ENCODE measurements around the gene CTXN1. TPM values are rescaled to one million over a fixed set of nuclear protein-coding genes. Genes with fewer than 3 reads are reported as not detected.
"Not testable (repeated sequence)": the region's sequence is repeated elsewhere in the genome, so short reads cannot be mapped to it uniquely, and the experiment has no call there.

CTXN1 gene
- polyA plus RNA-seq (ENCODE audit: insufficient read length) = 12.6 TPM
- long read RNA-seq, donor 1, transcript CTXN1-201 (2 exons, 1,274 nt) = major isoform, 77 of 77 reads
- long read RNA-seq, donor 1, partial matches to known transcripts = 0 of 77 reads
- long read RNA-seq, donor 1, other reads (novel, unspliced or antisense) = 0 of 77 reads
- long read RNA-seq, donor 2, transcript CTXN1-201 (2 exons, 1,274 nt) = major isoform, 60 of 60 reads
- long read RNA-seq, donor 2, partial matches to known transcripts = 0 of 60 reads
- long read RNA-seq, donor 2, other reads (novel, unspliced or antisense) = 0 of 60 reads
- long read RNA-seq, donor 3, transcript CTXN1-201 (2 exons, 1,274 nt) = major isoform, 35 of 35 reads
- long read RNA-seq, donor 3, partial matches to known transcripts = 0 of 35 reads
- long read RNA-seq, donor 3, other reads (novel, unspliced or antisense) = 0 of 35 reads
- long read RNA-seq, donor 4, partial matches to known transcripts = 0 of 2 reads
- long read RNA-seq, donor 4, other reads (novel, unspliced or antisense) = 0 of 2 reads
- long read RNA-seq, donor 5, transcript CTXN1-201 (2 exons, 1,274 nt) = major isoform, 67 of 67 reads
- long read RNA-seq, donor 5, partial matches to known transcripts = 0 of 67 reads
- long read RNA-seq, donor 5, other reads (novel, unspliced or antisense) = 0 of 67 reads
- long read RNA-seq, donor 6, transcript CTXN1-201 (2 exons, 1,274 nt) = major isoform, 69 of 69 reads
- long read RNA-seq, donor 6, partial matches to known transcripts = 0 of 69 reads
- long read RNA-seq, donor 6, other reads (novel, unspliced or antisense) = 0 of 69 reads
- long read RNA-seq, donor 7, transcript CTXN1-201 (2 exons, 1,274 nt) = major isoform, 67 of 67 reads
- long read RNA-seq, donor 7, partial matches to known transcripts = 0 of 67 reads
- long read RNA-seq, donor 7, other reads (novel, unspliced or antisense) = 0 of 67 reads
- long read RNA-seq, donor 8, transcript CTXN1-201 (2 exons, 1,274 nt) = major isoform, 13 of 13 reads
- long read RNA-seq, donor 8, partial matches to known transcripts = 0 of 13 reads
- long read RNA-seq, donor 8, other reads (novel, unspliced or antisense) = 0 of 13 reads

GRCh38 chr19:7926021-7926726 lies at the start of gene CTXN1:
Gene CTXN1, minus strand, starts transcription at chr19:7926135. Its CDS starts 597 bp downstream, at chr19:7925538.
- no peak for DNase-seq

- no peak for DNase-seq
Measured at GRCh38 chr19:7975037-7975436, 49.1 kb upstream of the CTXN1 start.

GRCh38 chr19:7973883-7974282 lies 47.9 kb upstream of the CTXN1 start:
- no peak for DNase-seq

- no peak for DNase-seq
Measured at GRCh38 chr19:7971553-7972520, 45.9 kb upstream of the CTXN1 start.

GRCh38 chr19:7970716-7971448 lies 44.9 kb upstream of the CTXN1 start:
- peak; percentile 37 for DNase-seq

GRCh38 chr19:7969555-7969939 lies 43.6 kb upstream of the CTXN1 start:
- no peak for DNase-seq

GRCh38 chr19:7968796-7969554 lies 43.0 kb upstream of the CTXN1 start:
- no peak for DNase-seq

- DNase-seq = no peak
Measured at GRCh38 chr19:7968008-7968795, 42.3 kb upstream of the CTXN1 start.

GRCh38 chr19:7965921-7966665 lies 40.2 kb upstream of the CTXN1 start:
- no peak for DNase-seq

GRCh38 chr19:7965259-7965841 lies 39.4 kb upstream of the CTXN1 start:
- no peak for DNase-seq

- no peak for DNase-seq
Measured at GRCh38 chr19:7963566-7963965, 37.6 kb upstream of the CTXN1 start.

- no peak for DNase-seq
Measured at GRCh38 chr19:7962644-7963268, 36.8 kb upstream of the CTXN1 start.

GRCh38 chr19:7961920-7962626 lies 36.1 kb upstream of the CTXN1 start:
- DNase-seq = no peak

GRCh38 chr19:7961082-7961481 lies 35.1 kb upstream of the CTXN1 start:
- DNase-seq = not testable (repeated sequence)

GRCh38 chr19:7959211-7959610 lies 33.3 kb upstream of the CTXN1 start:
- DNase-seq = no peak

GRCh38 chr19:7955696-7956095 lies 29.8 kb upstream of the CTXN1 start:
- no peak for DNase-seq
